NCI-H82 treated with DMSO at 0.1 percent for 48 hours (cell line): Measurements from ENCODE around the gene TMEM183A.
A peak's percentile ranks its signal among the peaks of the same experiment; 100 is the strongest.

Source experiments
- DNase-seq: peaks from one replicate; lab custom pipeline; 2025; ENCODE audit not compliant: unreplicated experiment; lab: John Stamatoyannopoulos, UW

TMEM183A gene

GRCh38 chr1:203045821-203046594, 38.8 kb downstream of the TMEM183A start:
- DNase-seq, result no peak

- no peak for DNase-seq
These were observed 39.9 kb downstream of the TMEM183A start for GRCh38 chr1:203046984-203047630.

GRCh38 chr1:203048086-203048485, 40.9 kb downstream of the TMEM183A start:
- DNase-seq, result no peak

- DNase-seq, result no peak
These were observed 41.4 kb downstream of the TMEM183A start for GRCh38 chr1:203048555-203049051.

GRCh38 chr1:203049077-203049476, 41.9 kb downstream of the TMEM183A start:
- DNase-seq, result no peak

GRCh38 chr1:203049576-203050180, 42.5 kb downstream of the TMEM183A start:
- DNase-seq, result no peak

GRCh38 chr1:203050826-203051225, 43.7 kb downstream of the TMEM183A start:
- DNase-seq, result no peak

GRCh38 chr1:203051841-203052324, 44.7 kb downstream of the TMEM183A start:
- peak; percentile 78 for DNase-seq

- no peak for DNase-seq
These were observed 45.4 kb downstream of the TMEM183A start for GRCh38 chr1:203052601-203053000.

- no peak for DNase-seq
These were observed 47.0 kb downstream of the TMEM183A start for GRCh38 chr1:203054184-203054583.

GRCh38 chr1:203054642-203055041, 47.5 kb downstream of the TMEM183A start:
- DNase-seq, result no peak

GRCh38 chr1:203055161-203055799, 48.1 kb downstream of the TMEM183A start:
- no peak for DNase-seq

GRCh38 chr1:203056012-203056411, 48.8 kb downstream of the TMEM183A start:
- no peak for DNase-seq

GRCh38 chr1:203056516-203056915, 49.3 kb downstream of the TMEM183A start:
- no peak for DNase-seq

GRCh38 chr1:203057911-203058675, 50.9 kb downstream of the TMEM183A start:
- DNase-seq, result no peak

- DNase-seq, result no peak
These were observed 51.4 kb downstream of the TMEM183A start for GRCh38 chr1:203058676-203058935.

GRCh38 chr1:203059485-203059884, 52.3 kb downstream of the TMEM183A start:
- DNase-seq, result no peak

- DNase-seq, result no peak
These were observed 52.9 kb downstream of the TMEM183A start for GRCh38 chr1:203060115-203060514.

- no peak for DNase-seq
These were observed 56.1 kb downstream of the TMEM183A start for GRCh38 chr1:203063287-203063686.

- DNase-seq, result no peak
These were observed 58.0 kb downstream of the TMEM183A start for GRCh38 chr1:203065191-203065590.

- no peak for DNase-seq
These were observed 58.8 kb downstream of the TMEM183A start for GRCh38 chr1:203065986-203066385.
